ENCODE results near the gene TMSB4X. TPM values are rescaled to one million over a fixed set of nuclear protein-coding genes. Genes with fewer than 3 reads are reported as not detected.

TMSB4X gene
- polyA plus RNA-seq, 1 donor (not counting 4 experiments of a cell fraction or from before 2014, with no cell fraction given), result 2,500 TPM

- Histone ChIP-seq H2AFZ (ENCODE audit: control insufficient read depth, low read length) (no peak overlapping the region), H3K9ac (ENCODE audit: control insufficient read depth, extremely low read depth, insufficient read depth, low read length) (no peak overlapping the region), H3K4me2 (ENCODE audit: control insufficient read depth, extremely low read depth, insufficient read depth, low read depth, low read length) (no peak overlapping the region), H3K79me2 (ENCODE audit: control insufficient read depth, insufficient read depth, low read length) (no peaks in the 10 kb centered on the region), H3K4me3 (ENCODE audit: control insufficient read depth in 2 of 3, extremely low read depth in 1 of 3, insufficient read depth in 2 of 3, low read depth in 1 of 3, low read length in 3 of 3) (no peak overlapping the region), H3K27ac (ENCODE audit: control insufficient read depth, insufficient read depth, low read length) (no peak overlapping the region), H4K20me1 (ENCODE audit: control insufficient read depth, extremely low read depth, insufficient read depth, low read length) (no peaks in the 10 kb centered on the region), H3K27me3 (ENCODE audit: control insufficient read depth, extremely low read depth, insufficient read depth, low read length) (no peaks in the 10 kb centered on the region), H3K9me3 (ENCODE audit: control insufficient read depth, low read depth, low read length) (no peaks in the 10 kb centered on the region), H3K9me1 (ENCODE audit: control insufficient read depth, extremely low read depth, insufficient read depth, low read length) (no peaks in the 10 kb centered on the region), H3K4me1 (ENCODE audit: control insufficient read depth, extremely low read depth, insufficient read depth, low read length) (no peaks in the 10 kb centered on the region), H3K36me3 (ENCODE audit: control insufficient read depth in 2 of 2, extremely low read depth in 1 of 2, insufficient read depth in 2 of 2, low read length in 2 of 2) (no peaks in the 10 kb centered on the region)
- DNase-seq (ENCODE audit: low read depth, low spot score) (no peak), FAIRE-seq (no peak)
- dilution Hi-C loops (cut with MboI; ENCODE audit: extremely low pct_ligation_motif_present, low sequenced_read_pairs), result no loop called here
- TF ChIP-seq, protein P1, sequence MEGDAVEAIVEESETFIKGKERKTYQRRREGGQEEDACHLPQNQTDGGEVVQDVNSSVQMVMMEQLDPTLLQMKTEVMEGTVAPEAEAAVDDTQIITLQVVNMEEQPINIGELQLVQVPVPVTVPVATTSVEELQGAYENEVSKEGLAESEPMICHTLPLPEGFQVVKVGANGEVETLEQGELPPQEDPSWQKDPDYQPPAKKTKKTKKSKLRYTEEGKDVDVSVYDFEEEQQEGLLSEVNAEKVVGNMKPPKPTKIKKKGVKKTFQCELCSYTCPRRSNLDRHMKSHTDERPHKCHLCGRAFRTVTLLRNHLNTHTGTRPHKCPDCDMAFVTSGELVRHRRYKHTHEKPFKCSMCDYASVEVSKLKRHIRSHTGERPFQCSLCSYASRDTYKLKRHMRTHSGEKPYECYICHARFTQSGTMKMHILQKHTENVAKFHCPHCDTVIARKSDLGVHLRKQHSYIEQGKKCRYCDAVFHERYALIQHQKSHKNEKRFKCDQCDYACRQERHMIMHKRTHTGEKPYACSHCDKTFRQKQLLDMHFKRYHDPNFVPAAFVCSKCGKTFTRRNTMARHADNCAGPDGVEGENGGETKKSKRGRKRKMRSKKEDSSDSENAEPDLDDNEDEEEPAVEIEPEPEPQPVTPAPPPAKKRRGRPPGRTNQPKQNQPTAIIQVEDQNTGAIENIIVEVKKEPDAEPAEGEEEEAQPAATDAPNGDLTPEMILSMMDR (optimal IDR thresholded peaks at IDR 0.05 in 1 of 3, IDR thresholded peaks at IDR 0.05 in 1 of 3, conservative IDR thresholded peaks at IDR 0.05 in 1 of 3; ENCODE audit: extremely low read depth in 1 of 3, insufficient read depth in 2 of 3, low read length in 3 of 3), result no peak
- TF ChIP-seq EZH2 (IDR thresholded peaks at IDR 0.05; ENCODE audit: low read length), result no peak
These were observed 7.0 kb upstream of the TMSB4X start for GRCh38 chrX:12967711-12968465.

- Histone ChIP-seq H3K4me1 (ENCODE audit: control insufficient read depth, extremely low read depth, insufficient read depth, low read length) (peaks cover 7% of the 10 kb centered on the region), H3K27me3 (ENCODE audit: control insufficient read depth, extremely low read depth, insufficient read depth, low read length) (no peaks in the 10 kb centered on the region), H3K9me3 (ENCODE audit: control insufficient read depth, low read depth, low read length) (peaks cover 2% of the 10 kb centered on the region), H3K4me3 (ENCODE audit: control insufficient read depth in 2 of 3, extremely low read depth in 1 of 3, insufficient read depth in 2 of 3, low read depth in 1 of 3, low read length in 3 of 3) (no peak overlapping the region), H3K9ac (ENCODE audit: control insufficient read depth, extremely low read depth, insufficient read depth, low read length) (no peak overlapping the region), H2AFZ (ENCODE audit: control insufficient read depth, low read length) (no peak overlapping the region), H3K79me2 (ENCODE audit: control insufficient read depth, insufficient read depth, low read length) (peaks cover 8% of the 10 kb centered on the region), H4K20me1 (ENCODE audit: control insufficient read depth, extremely low read depth, insufficient read depth, low read length) (no peaks in the 10 kb centered on the region), H3K27ac (ENCODE audit: control insufficient read depth, insufficient read depth, low read length) (no peak overlapping the region), H3K4me2 (ENCODE audit: control insufficient read depth, extremely low read depth, insufficient read depth, low read depth, low read length) (no peak overlapping the region), H3K36me3 (ENCODE audit: control insufficient read depth in 2 of 2, extremely low read depth in 1 of 2, insufficient read depth in 2 of 2, low read length in 2 of 2) (no peaks in the 10 kb centered on the region), H3K9me1 (ENCODE audit: control insufficient read depth, extremely low read depth, insufficient read depth, low read length) (no peaks in the 10 kb centered on the region)
- dilution Hi-C loops (cut with MboI; ENCODE audit: extremely low pct_ligation_motif_present, low sequenced_read_pairs), result no loop called here
- no peak for TF ChIP-seq EZH2 (IDR thresholded peaks at IDR 0.05; ENCODE audit: low read length)
- TF ChIP-seq, protein P1 (optimal IDR thresholded peaks at IDR 0.05 in 1 of 3, IDR thresholded peaks at IDR 0.05 in 1 of 3, conservative IDR thresholded peaks at IDR 0.05 in 1 of 3; ENCODE audit: extremely low read depth in 1 of 3, insufficient read depth in 2 of 3, low read length in 3 of 3), result peak in 2 of 3 experiments; percentile 15 to 22
- FAIRE-seq (no peak), DNase-seq (ENCODE audit: low read depth, low spot score) (no peak)
These were observed 4.2 kb upstream of the TMSB4X start for GRCh38 chrX:12970691-12971202.
